K562 (cell line): ENCODE data around the gene PPFIA3. TPM values are rescaled to one million over a fixed set of nuclear protein-coding genes. Genes with fewer than 3 reads are reported as not detected.
"Not testable (repeated sequence)": the region's sequence is repeated elsewhere in the genome, so short reads cannot be mapped to it uniquely, and the experiment has no call there.

Source experiments
- ATAC-seq: fragments of 200-7000 bp; cut with Tn5 transposase; 3 replicates; pipeline ENCODE4 v1.9.1; 2020; ENCODE audit warnings: moderate library complexity
- BruUV-seq: library from RNA; stranded (reverse); fragments of 400-500 nt; replicated peaks from 2 replicates; lab custom pipeline; 2021; lab: Mats Ljungman, UMichigan
- CTCF ChIA-PET: fragments of 300-600 bp; formaldehyde crosslinking; extraction: SDS; loops from one replicate; lab custom pipeline; 2021; ENCODE audit warnings: low intra/inter-chr PET ratio; lab: Yijun Ruan, JAX
- POLR2A ChIA-PET: fragments of 300-600, 350-650 bp; sonication (Branson Sonifier 250); formaldehyde crosslinking; extraction: SDS; loops from one replicate; lab custom pipeline; 2021; ENCODE audit warnings: antibody characterized with exemption, inconsistent platforms; lab: Yijun Ruan, JAX
- DNase-seq, 4 experiments: peaks; one replicate each; pipeline versions ENCODE4 v3.0.0 to v3.0.0-alpha.2; 2011 to 2018; ENCODE audit warnings: low spot score in 3 of 4, mixed read lengths in 3 of 4; ENCODE audit errors: extremely low read depth in 1 of 4
- FAIRE-seq: peaks from 2 replicates; lab custom pipeline; 2011; peaks lifted over from hg19 to GRCh38; lab: Jason Lieb, UNC
- H2AFZ ChIP-seq: 2 replicates; pipeline ENCODE4 v1.6.0; 2011; ENCODE audit warnings: low read depth, low read length, control low read depth, inconsistent platforms
- H3K27ac ChIP-seq: fragments of 200-600 bp; 3 replicates; pipeline ENCODE4 v1.8.0; 2011; ENCODE audit warnings: low read depth, mild to moderate bottlenecking, control low read depth, inconsistent platforms, low read length, moderate library complexity, mixed read lengths; ENCODE audit errors: extremely low read depth
- H3K27me3 ChIP-seq, 2 experiments: fragments of 300-600 bp in 1 of 2; 2 replicates in 1 of 2; 3 replicates in 1 of 2; pipeline versions ENCODE4 v1.6.0 to v1.8.0; 2011; ENCODE audit warnings: inconsistent platforms in 2 of 2, low read length in 2 of 2, mild to moderate bottlenecking in 1 of 2, mixed read lengths in 1 of 2, moderate library complexity in 1 of 2; ENCODE audit not compliant: control insufficient read depth in 2 of 2, insufficient read depth in 2 of 2
- H3K36me3 ChIP-seq: fragments of 300-600 bp; 3 replicates; pipeline ENCODE4 v1.8.0; 2011; ENCODE audit warnings: mild to moderate bottlenecking, low read length, inconsistent platforms; ENCODE audit not compliant: control insufficient read depth, insufficient read depth
- H3K4me1 ChIP-seq, 2 experiments: fragments of 200-600 bp in 1 of 2; replicated peaks in 1 of 2; 2 replicates in 1 of 2; 3 replicates in 1 of 2; pipeline versions ENCODE4 v1.5.1 to v1.8.0; 2011; ENCODE audit warnings: inconsistent platforms in 2 of 2, low read length in 2 of 2, mild to moderate bottlenecking in 1 of 2, mixed read lengths in 1 of 2, moderate library complexity in 1 of 2; ENCODE audit not compliant: control insufficient read depth in 2 of 2, insufficient read depth in 2 of 2
- H3K4me2 ChIP-seq: 2 replicates; pipeline ENCODE4 v1.6.1; 2011; ENCODE audit warnings: low read length, control low read depth, inconsistent platforms, mixed read lengths; ENCODE audit not compliant: insufficient read depth
- H3K4me3 ChIP-seq: fragments of 200-600 bp; sonication (generic), shearing (Covaris generic); 2 replicates; pipeline ENCODE4 v1.5.1; 2016; ENCODE audit warnings: control low read depth, inconsistent platforms
- H3K79me2 ChIP-seq: fragments of 200-600 bp; 3 replicates; pipeline ENCODE4 v1.8.0; 2011; ENCODE audit warnings: low read length, inconsistent platforms; ENCODE audit not compliant: control insufficient read depth, insufficient read depth
- H3K9ac ChIP-seq, 2 experiments: 2 replicates each; pipeline versions ENCODE4 v1.6.0 to v1.6.1; 2011; ENCODE audit warnings: low read depth in 2 of 2, low read length in 2 of 2, control low read depth in 1 of 2, inconsistent platforms in 1 of 2, mild to moderate bottlenecking in 1 of 2, mixed read lengths in 1 of 2; ENCODE audit not compliant: insufficient read depth in 1 of 2
- H3K9me1 ChIP-seq: one replicate; pipeline ENCODE4 v1.6.0; 2011; ENCODE audit warnings: inconsistent platforms, mild to moderate bottlenecking, low read length, moderate library complexity; ENCODE audit not compliant: control insufficient read depth, insufficient read depth
- H3K9me3 ChIP-seq: replicated peaks from 2 replicates; pipeline ENCODE4 v1.5.1; 2011; ENCODE audit warnings: low read depth, low read length, inconsistent platforms; ENCODE audit not compliant: control insufficient read depth, insufficient read depth
- H4K20me1 ChIP-seq: replicated peaks from 2 replicates; pipeline ENCODE4 v1.6.1; 2011; ENCODE audit warnings: low read length, inconsistent platforms, mixed read lengths; ENCODE audit not compliant: control insufficient read depth, insufficient read depth
- NR2C2 ChIP-seq, 2 experiments: fragments of 200-800 bp in 1 of 2; sonication (Bioruptor generic) in 1 of 2; sonication (generic) in 1 of 2; formaldehyde crosslinking in 1 of 2; IDR thresholded peaks; 2 replicates each; pipeline versions ENCODE4 v1.6.1 to v1.8.0; 2016 to 2022; ENCODE audit warnings: mild to moderate bottlenecking in 1 of 2, missing compliant biosample characterization in 1 of 2, missing genetic modification characterization in 1 of 2, missing genetic modification reagents in 1 of 2
- WGBS: fragments of 100-300 bp; shearing (Covaris generic); methylation state at CpG from one replicate; pipeline ENCODE4 v1.1.6; 2016; ENCODE audit warnings: low coverage, mixed read lengths; ENCODE audit not compliant: insufficient coverage; ENCODE audit errors: missing lambda C conversion rate; 5-methylcytosine and 5-hydroxymethylcytosine counted together
- in situ Hi-C: fragments of 300-500 bp; cut with MboI; formaldehyde crosslinking; loops from 4 replicates; pipeline ENCODE4 v1.15.0; 2018; ENCODE audit warnings: inconsistent platforms, mixed read lengths
- intact Hi-C: fragments of 100-400 bp; cut with micrococcal nuclease; formaldehyde crosslinking; loops from 2 replicates; pipeline ENCODE4 v1.14.2; 2022
- polyA plus RNA-seq, 8 experiments: library from polyadenylated mRNA; depleted of rRNA in 4 of 8; stranded (reverse) in 5 of 8; unstranded in 3 of 8; fragments of >200 nt; fragmentation: Nextera tagmentation in 2 of 8; fragmentation: Illumina TruSeq in 1 of 8; extraction: Ambion mirVana in 2 of 8; extraction: Trizol in 1 of 8; gene quantifications; 2 replicates each; pipeline versions ENCODE4 v1.2.1 to v1.2.3, GENCODE V29; 2011 to 2014; ENCODE audit warnings: inconsistent platforms in 1 of 8, missing spikeins in 1 of 8
- total RNA-seq, 7 experiments: library from RNA; depleted of rRNA in 6 of 7; stranded (reverse); fragments of >200 nt in 6 of 7; fragmentation: Illumina TruSeq in 2 of 7; extraction: Trizol in 2 of 7; gene quantifications; 2 replicates each; pipeline versions ENCODE4 v1.2.1 to v1.2.3, GENCODE V29; 2011 to 2021; ENCODE audit warnings: low replicate concordance in 1 of 7

PPFIA3 gene
- total and polyA plus RNA-seq, 9 of the 15 experiments (the other 6 are each of a cell fraction or from before 2014, with no cell fraction given): 0.10 to 53.0 (median 17.6) TPM

- Histone ChIP-seq H3K4me1 (peaks cover 16 to 44% of the 10 kb centered on the region in 2 experiments), H2AFZ (peak overlapping the region; percentile 99; the same call in 1 of the 2 replicates), H3K9ac (peak overlapping the region; percentile 57 to 78), H3K4me2 (peak overlapping the region; percentile 80), H3K79me2 (peaks cover 17% of the 10 kb centered on the region; the same call in 2 of the 3 replicates), H3K36me3 (peaks cover 14% of the 10 kb centered on the region; the same call in 2 of the 3 replicates), H3K27ac (peak overlapping the region; percentile 74; the same call in 1 of the 3 replicates)
- H4K20me1 ChIP-seq; CTCF ChIA-PET; DNase-seq; H3K9me3 ChIP-seq; BruUV-seq; H3K9me1 ChIP-seq; intact Hi-C loops; H3K27me3 ChIP-seq; H3K4me3 ChIP-seq; in situ Hi-C loops; FAIRE-seq; ATAC-seq; TF ChIP-seq NR2C2 (CRISPR knock-in tag; IDR thresholded peaks at IDR 0.05): not testable (repeated sequence)
- 0 out of 2 replicates have a peak, but pooled peaks have one; percentile 0 for TF ChIP-seq NR2C2 (tag; IDR thresholded peaks at IDR 0.05)
- WGBS: 88% methylated on average over 10 of the region's 12 CpGs
- POLR2A ChIA-PET: interaction anchor here (0.9 to 3.1 kb wide), 3 partner anchors 19 to 28 kb away, joined by 4 to 15 read pairs (median 5); partner anchors contain the start of gene HRC
Observed at GRCh38 chr19:49127225-49127624, 7.9 kb downstream of the PPFIA3 start.
